Right lobe of liver (tissue), 6 donors: ENCODE results near the gene C1QTNF2. TPM values are rescaled to one million over a fixed set of nuclear protein-coding genes. Genes with fewer than 3 reads are reported as not detected.
A peak's percentile ranks its signal among the peaks of the same experiment; 100 is the strongest.

Experiments
- ATAC-seq, 4 donors: fragments of 200-7000 bp; cut with Tn5 transposase; one replicate each; pipeline ENCODE4 v1.9.1; 2020; ENCODE audit warnings: mild to moderate bottlenecking in 4 of 4, moderate library complexity in 4 of 4
- DNase-seq, 3 donors: peaks; one replicate each; pipeline ENCODE4 v3.0.0-alpha.2; 2020
- H3K27ac ChIP-seq, 3 donors: fragments of 200-600 bp; one replicate each; pipeline ENCODE4 v1.8.0; 2022
- H3K27me3 ChIP-seq, 2 donors: fragments of 200-600 bp; one replicate each; pipeline ENCODE4 v1.8.0; 2022
- H3K36me3 ChIP-seq, 4 donors: fragments of 200-600 bp; sonication (generic) in 1 of 4; one replicate each; pipeline versions ENCODE4 v1.5.1 to v1.8.0; 2017 to 2022; ENCODE audit warnings: control low read depth in 1 of 4
- H3K4me1 ChIP-seq, 4 donors: fragments of 200-600 bp; sonication (generic) in 1 of 4; one replicate each; pipeline versions ENCODE4 v1.5.1 to v1.8.0; 2017 to 2022; ENCODE audit warnings: control low read depth in 1 of 4
- H3K4me3 ChIP-seq, 3 donors: fragments of 200-600 bp; one replicate each; pipeline ENCODE4 v1.8.0; 2022
- H3K9me3 ChIP-seq, 4 donors: fragments of 200-600 bp; sonication (generic) in 1 of 4; one replicate each; pipeline versions ENCODE4 v1.5.1 to v1.8.0; 2017 to 2022; ENCODE audit warnings: control low read depth in 1 of 4
- CTCF ChIP-seq, 4 donors: fragments of 200-600 bp in 3 of 4; fragments of 450-650 bp in 1 of 4; IDR thresholded peaks; one replicate each; pipeline versions ENCODE4 v1.5.1 to v1.8.0; 2016 to 2022; ENCODE audit warnings: antibody characterized with exemption in 4 of 4, mild to moderate bottlenecking in 2 of 4
- POLR2A ChIP-seq: fragments of 450-650 bp; IDR thresholded peaks from one replicate; pipeline ENCODE4 v1.6.1; 2017; ENCODE audit warnings: antibody characterized with exemption, mild to moderate bottlenecking
- WGBS: methylation state at CpG from one replicate; pipeline ENCODE4 v1.1.6; 2018; ENCODE audit warnings: low coverage, low lambda C conversion rate; ENCODE audit not compliant: insufficient coverage; ENCODE audit errors: missing lambda C conversion rate; 5-methylcytosine and 5-hydroxymethylcytosine counted together
- intact Hi-C, 2 donors: fragments of 100-400 bp; cut with DNase I; formaldehyde crosslinking; loops; one replicate each; pipeline versions ENCODE4 v1.11.2 to v1.14.1; 2022
- total RNA-seq, 6 experiments: library from RNA; depleted of rRNA in 2 of 6; stranded (reverse); fragments of >200 nt in 2 of 6; fragmentation: NEBNext Ultra II Directional in 3 of 6; extraction: Animal tissue kit (Norgen Biotek cat#: 25700) in 3 of 6; gene quantifications; one replicate each; pipeline versions ENCODE4 v1.1.0 to v1.2.4, GENCODE V29; 2016 to 2023
- donor health status: DM: no; HTN: yes; CAD: no.
- donor health status: DM: no; HTN: no; CAD: no.
- donor health status: DM: no; HTN: no; CAD: no.
- donor health status: DM: no; HTN: yes; CAD: no.
- donor health status: DM: no; HTN: yes; CAD: no.

The C1QTNF2 gene
- total RNA-seq, 6 experiments from 2014 or later, result 0.11 to 0.30 (median 0.15) TPM; not detected in 2

- H3K36me3 ChIP-seq, result no peaks in the 10 kb centered on the region
- H3K27ac ChIP-seq, result no peak overlapping the region
- no peaks in the 10 kb centered on the region for H3K4me1 ChIP-seq
- DNase-seq (no peak), ATAC-seq (no peak)
- TF ChIP-seq POLR2A (no peak), CTCF (IDR thresholded peaks at IDR 0.05) (no peak)
- no peaks in the 10 kb centered on the region for H3K27me3 ChIP-seq
- no peak overlapping the region for H3K4me3 ChIP-seq
- intact Hi-C loops, result no loop called here
- H3K9me3 ChIP-seq, result no peaks in the 10 kb centered on the region
- WGBS, result 50% methylated on average over 2 of the region's 2 CpGs
These were observed 45.5 kb downstream of the C1QTNF2 start for GRCh38 chr5:160324886-160325285.

GRCh38 chr5:160318409-160318808, 52.0 kb downstream of the C1QTNF2 start:
- H3K4me1 ChIP-seq, result peaks cover 0 to 7% (median 0%) of the 10 kb centered on the region in 4 donors
- DNase-seq, result no peak
- intact Hi-C loops, result no loop called here
- peak; percentile 21 to 33 (median 28) for ATAC-seq
- WGBS, result 65% methylated on average over 4 of the region's 4 CpGs
- H3K27me3 ChIP-seq, result peaks cover 0 to 3% of the 10 kb centered on the region in 2 donors
- H3K27ac ChIP-seq, result no peak overlapping the region
- TF ChIP-seq CTCF (IDR thresholded peaks at IDR 0.05) (no peak), POLR2A (no peak)
- H3K4me3 ChIP-seq, result no peak overlapping the region
- H3K9me3 ChIP-seq, result no peaks in the 10 kb centered on the region
- no peaks in the 10 kb centered on the region for H3K36me3 ChIP-seq

GRCh38 chr5:160317434-160317833, 53.0 kb downstream of the C1QTNF2 start:
- H3K27ac ChIP-seq, result no peak overlapping the region
- H3K4me3 ChIP-seq, result no peak overlapping the region
- no peaks in the 10 kb centered on the region for H3K9me3 ChIP-seq
- DNase-seq (no peak), ATAC-seq (no peak)
- intact Hi-C loops, result no loop called here
- H3K4me1 ChIP-seq, result peaks cover 0 to 7% (median 0%) of the 10 kb centered on the region in 4 donors
- TF ChIP-seq CTCF (IDR thresholded peaks at IDR 0.05) (no peak), POLR2A (no peak)
- 42% methylated on average over 4 of the region's 5 CpGs for WGBS
- peaks cover 0 to 4% of the 10 kb centered on the region in 2 donors for H3K27me3 ChIP-seq
- H3K36me3 ChIP-seq, result no peaks in the 10 kb centered on the region

- H3K9me3 ChIP-seq, result no peaks in the 10 kb centered on the region
- intact Hi-C loops, result no loop called here
- peaks cover 0 to 14% (median 0%) of the 10 kb centered on the region in 4 donors for H3K4me1 ChIP-seq
- H3K4me3 ChIP-seq, result no peak overlapping the region
- peaks cover 7 to 9% of the 10 kb centered on the region in 2 donors for H3K27me3 ChIP-seq
- H3K36me3 ChIP-seq, result no peaks in the 10 kb centered on the region
- ATAC-seq, result peak; percentile 47 to 88 (median 60)
- 0% methylated on average over 1 of the region's 1 CpG for WGBS
- no peak for TF ChIP-seq CTCF (IDR thresholded peaks at IDR 0.05)
- TF ChIP-seq POLR2A, result no peak
- H3K27ac ChIP-seq, result no peak overlapping the region
- peak in 1 of 3 donors; percentile 28 for DNase-seq
These were observed 54.5 kb downstream of the C1QTNF2 start for GRCh38 chr5:160315968-160316367.
